ENCODE data around the gene SLC6A7.
A peak's percentile ranks its signal among the peaks of the same experiment; 100 is the strongest.

Gene SLC6A7

DNA sequence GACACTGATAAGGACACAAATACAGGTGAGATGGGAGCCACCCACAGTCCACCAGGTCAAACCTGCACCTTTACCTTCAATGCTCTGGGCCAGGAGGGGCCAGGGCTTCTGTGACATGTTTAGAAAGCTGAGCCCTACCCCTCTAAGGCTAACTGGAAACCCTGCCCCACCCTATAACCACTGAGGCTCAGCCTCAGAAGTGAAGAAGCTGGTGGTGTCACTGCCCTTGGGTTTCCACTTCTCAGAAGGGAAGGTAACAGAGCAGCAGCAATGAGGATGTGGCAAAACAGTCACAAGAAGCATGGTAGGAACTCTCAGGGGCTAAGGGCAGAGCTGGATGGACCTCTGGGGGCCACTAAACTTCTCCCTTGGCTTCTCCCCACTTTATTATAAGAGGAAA is 40.2 kb upstream of the SLC6A7 start:
- CTCF ChIA-PET: interaction anchor here (0.7 to 2.9 kb wide), 3 partner anchors 11 to 19 kb away, joined by 3 to 9 read pairs (median 3); no protein-coding TSS in a partner anchor
- Mint-ChIP-seq H3K36me3 (no peaks in the 10 kb centered on the region), H3K9me3 (no peaks in the 10 kb centered on the region), H3K27ac (peak overlapping the region; percentile 92), H3K4me1 (peaks cover 38% of the 10 kb centered on the region), H3K4me3 (peak overlapping the region; percentile 37), H3K27me3 (peaks cover 35% of the 10 kb centered on the region)
- peak; percentile 49 for DNase-seq

DNA sequence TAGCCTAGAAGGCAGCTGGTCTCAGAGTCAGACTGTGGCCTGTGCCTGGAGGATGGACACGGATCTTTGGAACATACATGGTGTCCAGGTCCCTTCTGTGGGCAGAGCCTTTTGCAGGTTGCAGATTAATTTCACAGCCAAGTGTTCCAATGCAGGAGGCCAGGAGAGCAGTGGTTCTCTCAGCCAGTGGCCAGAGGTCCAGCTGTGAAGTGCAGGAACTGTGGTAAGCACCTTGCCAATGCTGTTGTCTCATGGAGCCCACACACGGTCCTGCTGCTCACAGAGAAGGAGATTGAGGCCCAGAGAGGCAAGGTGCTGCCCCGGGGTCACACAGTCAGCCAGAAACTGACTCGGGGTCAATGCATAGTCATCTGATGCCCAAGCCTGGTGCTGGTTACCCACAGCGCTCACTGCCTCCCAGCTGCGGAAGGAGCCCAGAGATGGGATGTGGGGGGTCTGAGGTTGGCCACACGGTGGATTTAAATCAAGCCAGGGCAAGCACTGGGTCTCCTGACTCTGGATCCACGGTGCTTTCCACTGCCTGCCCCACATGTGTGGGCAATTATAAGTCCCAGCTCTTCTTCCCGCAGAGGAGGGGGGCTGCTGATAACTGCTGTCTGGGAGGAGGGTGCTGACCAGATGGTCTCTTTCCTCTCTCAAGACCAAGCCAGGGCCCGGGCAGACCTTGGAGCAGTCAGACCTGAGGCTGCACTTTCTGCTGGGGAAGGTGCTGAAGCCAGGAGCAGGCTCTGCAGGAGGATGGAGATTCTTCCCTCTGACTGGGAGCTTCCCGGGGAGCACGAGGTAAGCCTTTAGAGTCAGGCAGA is 37.0 kb upstream of the SLC6A7 start:
- DNase-seq: no peak
- Mint-ChIP-seq H3K9me3 (no peaks in the 10 kb centered on the region), H3K4me3 (no peak overlapping the region), H3K4me1 (peaks cover 43% of the 10 kb centered on the region), H3K36me3 (no peaks in the 10 kb centered on the region), H3K27ac (no peak overlapping the region), H3K27me3 (peaks cover 64% of the 10 kb centered on the region)
- CTCF ChIA-PET: interaction anchor here (1.0 kb wide), 1 partner anchor 9 kb away, joined by 3 read pairs; no protein-coding TSS in a partner anchor

DNA sequence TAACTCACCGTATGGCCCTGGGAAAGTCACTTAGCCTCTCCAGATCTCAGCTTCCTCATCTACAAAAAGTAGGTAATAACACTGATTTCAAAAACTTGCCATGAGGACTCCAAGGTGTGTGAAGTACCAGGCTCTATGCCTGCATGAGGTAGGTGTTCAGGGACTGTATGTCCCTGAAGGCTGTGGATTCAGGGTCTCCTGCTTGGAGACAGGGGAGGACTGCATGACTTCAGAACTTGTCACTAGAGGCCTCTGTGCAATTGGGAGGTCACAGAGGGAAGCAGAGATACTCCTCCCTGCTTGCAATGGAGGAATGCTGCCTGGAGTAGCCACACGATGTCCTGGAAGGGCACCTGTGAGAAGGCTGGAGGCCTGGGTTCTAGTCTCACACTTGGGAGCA is 36.4 kb upstream of the SLC6A7 start:
- peaks cover 39% of the 10 kb centered on the region for H3K4me1 Mint-ChIP-seq
- CTCF ChIA-PET: interaction anchor here (1.0 to 1.2 kb wide), 2 partner anchors 9 to 10 kb away, joined by 3 read pairs; no protein-coding TSS in a partner anchor

DNA sequence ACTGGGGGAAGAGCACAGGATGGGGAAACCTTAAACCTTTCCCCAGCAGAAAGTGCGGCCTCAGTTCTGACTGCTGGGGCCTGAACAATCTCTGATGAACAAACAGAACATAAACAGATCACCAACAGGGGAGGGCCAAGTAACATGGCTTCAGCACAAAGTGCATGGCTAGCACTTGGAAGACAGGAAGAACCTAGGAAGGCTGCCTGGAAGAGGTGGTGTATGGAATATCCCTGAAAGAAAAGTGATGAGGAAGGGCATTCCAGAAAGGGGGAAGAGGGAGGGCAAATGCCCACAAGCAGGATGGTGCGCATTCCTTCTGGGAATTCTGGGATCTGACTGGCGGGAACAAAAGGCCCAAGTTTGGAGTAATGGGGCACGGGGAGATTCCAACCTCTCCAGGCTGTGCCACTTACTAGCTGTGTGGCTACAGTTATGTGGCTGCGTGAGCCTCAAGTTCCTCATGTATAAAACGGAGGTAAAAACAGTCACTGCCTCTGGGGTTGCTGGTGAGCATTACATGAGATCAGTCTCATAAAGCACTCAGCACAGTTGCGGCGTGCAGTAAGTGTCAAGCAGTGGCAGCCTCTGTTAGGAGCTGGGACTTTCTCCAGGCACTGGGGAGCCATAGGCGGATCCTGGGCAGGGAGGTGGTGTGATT is 35.8 kb upstream of the SLC6A7 start:
- Mint-ChIP-seq H3K36me3 (no peaks in the 10 kb centered on the region), H3K4me1 (peaks cover 33% of the 10 kb centered on the region), H3K9me3 (no peaks in the 10 kb centered on the region), H3K4me3 (peak overlapping the region; percentile 29), H3K27me3 (peaks cover 70% of the 10 kb centered on the region), H3K27ac (no peak overlapping the region)
- no peak for DNase-seq
- CTCF ChIA-PET: interaction anchor here (1.2 kb wide), 1 partner anchor 11 kb away, joined by 3 read pairs; no protein-coding TSS in a partner anchor

More for the DNA sequence above, 36.4 kb upstream of the SLC6A7 start:
- Mint-ChIP-seq H3K9me3 (no peaks in the 10 kb centered on the region), H3K27me3 (peaks cover 69% of the 10 kb centered on the region), H3K36me3 (no peaks in the 10 kb centered on the region), H3K4me3 (no peak overlapping the region), H3K27ac (no peak overlapping the region)
- DNase-seq: no peak

DNA sequence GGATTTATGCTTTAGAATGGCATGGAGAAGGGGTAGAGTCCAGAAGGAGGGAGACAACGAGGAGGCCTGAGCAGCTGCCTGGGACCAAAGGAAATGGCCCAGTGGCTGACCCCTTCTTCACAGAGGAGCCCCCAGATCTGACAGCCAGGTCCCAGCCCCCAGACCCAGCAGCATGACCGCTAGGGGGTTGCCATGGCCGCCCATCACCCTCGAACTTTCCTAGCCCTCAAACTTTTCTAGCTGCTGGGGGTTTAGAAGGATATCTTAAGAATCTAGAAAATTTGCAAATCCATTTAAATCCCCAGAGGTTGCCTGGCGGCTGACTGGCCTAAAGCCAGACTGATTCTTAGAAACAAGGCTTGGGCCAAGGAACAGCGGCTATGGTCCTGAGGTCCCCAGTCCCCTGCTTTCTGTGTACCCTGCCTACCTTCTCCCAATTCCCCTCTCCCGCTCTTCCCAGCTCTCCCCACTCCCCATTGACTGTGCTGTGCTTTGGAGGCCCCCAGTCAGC is 35.2 kb upstream of the SLC6A7 start:
- H3K9me3 Mint-ChIP-seq: no peaks in the 10 kb centered on the region
- no peak overlapping the region for H3K27ac Mint-ChIP-seq
- DNase-seq: no peak
- no peaks in the 10 kb centered on the region for H3K36me3 Mint-ChIP-seq
- peak overlapping the region; percentile 41 for H3K4me3 Mint-ChIP-seq
- CTCF ChIA-PET: interaction anchor here (1.2 kb wide), 2 partner anchors 12 to 64 kb away, joined by 3 read pairs; no protein-coding TSS in a partner anchor
- peaks cover 70% of the 10 kb centered on the region for H3K27me3 Mint-ChIP-seq
- peaks cover 27% of the 10 kb centered on the region for H3K4me1 Mint-ChIP-seq

DNA sequence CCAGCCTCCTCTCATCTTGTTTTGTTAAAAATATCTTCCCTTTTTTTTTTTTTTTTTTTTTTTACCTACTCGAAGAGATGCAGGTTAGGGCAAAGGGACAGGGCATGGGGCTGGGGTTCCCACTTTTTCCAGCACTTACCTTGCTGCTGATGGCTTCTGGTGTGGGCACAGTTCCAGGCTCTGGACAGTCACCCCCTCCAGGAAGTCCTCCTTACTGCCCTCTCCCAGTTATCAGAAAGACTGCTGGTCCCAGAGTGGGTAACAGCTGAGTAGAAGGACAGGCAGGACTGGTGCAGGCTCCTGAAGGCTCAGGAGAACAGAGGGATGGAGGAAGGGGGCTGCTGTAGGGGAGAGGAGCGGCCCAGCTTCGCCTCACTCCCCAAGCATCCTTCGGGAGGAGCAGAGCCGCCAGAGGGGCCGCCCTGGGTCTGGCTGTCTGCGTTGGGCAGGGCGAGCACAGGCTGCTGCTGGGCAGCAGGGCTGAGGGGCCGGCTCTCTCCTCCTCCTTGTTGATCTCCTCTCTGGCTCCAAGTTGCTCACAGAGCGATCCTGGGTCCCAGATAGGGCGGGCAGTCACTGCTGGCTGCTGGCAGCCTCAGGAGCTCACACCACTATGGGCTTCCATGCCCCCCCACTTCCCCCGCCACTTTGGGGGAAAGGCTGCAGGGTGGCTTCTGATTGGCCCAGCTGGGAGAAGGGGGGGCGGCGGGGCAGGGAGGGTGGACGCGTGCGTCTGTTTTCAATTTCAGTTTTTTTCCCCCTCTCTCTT is 34.4 kb upstream of the SLC6A7 start, which contains the start of gene PDGFRB:
Gene PDGFRB, minus strand, starts transcription at position 588 of the 769 bp plus-strand sequence. CDS start 18,798 bp downstream, outside the sequence.
- Mint-ChIP-seq H3K9me3 (no peaks in the 10 kb centered on the region), H3K4me1 (peaks cover 21% of the 10 kb centered on the region), H3K4me3 (peak within 1 kb of the TSS; percentile 56), H3K27me3 (peaks cover 70% of the 10 kb centered on the region), H3K27ac (no peak within 1 kb of the TSS), H3K36me3 (no peaks in the 10 kb centered on the region)
- CTCF ChIA-PET: interaction anchor here (1.2 kb wide), 1 partner anchor 63 kb away, joined by 3 read pairs; no protein-coding TSS in a partner anchor
- peak; percentile 59 for DNase-seq

DNA sequence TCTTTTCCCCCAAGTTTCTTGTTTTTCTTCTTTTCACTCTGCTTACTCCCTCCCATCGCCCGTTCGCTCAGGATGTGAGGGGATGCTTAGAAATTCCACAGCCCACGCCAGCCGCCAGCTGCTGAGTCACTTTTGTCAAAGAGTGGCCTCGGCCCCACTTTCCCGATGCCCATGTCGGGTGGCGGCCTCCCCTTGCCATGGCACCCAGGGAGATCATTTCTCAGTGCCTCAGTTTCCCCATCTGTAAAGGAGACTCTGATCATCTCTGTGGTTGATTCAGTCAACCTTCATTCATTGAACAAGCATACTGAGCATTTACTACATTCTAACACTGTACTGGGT is 33.9 kb upstream of the SLC6A7 start:
- H3K27ac Mint-ChIP-seq: no peak overlapping the region
- no peak for DNase-seq
- H3K4me3 Mint-ChIP-seq: peak overlapping the region; percentile 56
- H3K36me3 Mint-ChIP-seq: no peaks in the 10 kb centered on the region
- peaks cover 70% of the 10 kb centered on the region for H3K27me3 Mint-ChIP-seq
- H3K9me3 Mint-ChIP-seq: no peaks in the 10 kb centered on the region
- peaks cover 16% of the 10 kb centered on the region for H3K4me1 Mint-ChIP-seq
- CTCF ChIA-PET: interaction anchor here (1.2 kb wide), 1 partner anchor 63 kb away, joined by 3 read pairs; no protein-coding TSS in a partner anchor

DNA sequence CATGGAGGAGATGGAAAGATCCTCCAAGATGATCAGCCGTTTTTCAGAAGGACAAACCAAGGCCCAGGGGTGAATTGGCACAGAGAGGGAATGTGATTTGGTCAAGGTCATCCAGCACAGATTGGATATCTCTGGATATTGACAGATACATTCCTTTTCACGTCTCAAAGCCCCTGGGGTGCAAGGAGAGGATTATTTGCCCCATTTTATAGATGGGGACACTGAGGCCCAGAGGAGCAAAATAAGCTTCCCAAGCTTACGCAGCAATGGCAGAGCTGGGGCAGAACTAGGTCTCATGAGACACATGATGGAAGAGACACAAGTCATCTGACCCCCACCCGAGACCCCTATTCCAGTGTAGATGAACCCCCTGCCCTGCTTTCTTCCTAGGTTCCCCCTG is 33.3 kb upstream of the SLC6A7 start:
- CTCF ChIA-PET: no interaction called here
- H3K36me3 Mint-ChIP-seq: no peaks in the 10 kb centered on the region
- H3K27me3 Mint-ChIP-seq: peaks cover 73% of the 10 kb centered on the region
- no peaks in the 10 kb centered on the region for H3K9me3 Mint-ChIP-seq
- no peak for DNase-seq
- no peak overlapping the region for H3K4me3 Mint-ChIP-seq
- H3K27ac Mint-ChIP-seq: no peak overlapping the region
- H3K4me1 Mint-ChIP-seq: peaks cover 14% of the 10 kb centered on the region

DNA sequence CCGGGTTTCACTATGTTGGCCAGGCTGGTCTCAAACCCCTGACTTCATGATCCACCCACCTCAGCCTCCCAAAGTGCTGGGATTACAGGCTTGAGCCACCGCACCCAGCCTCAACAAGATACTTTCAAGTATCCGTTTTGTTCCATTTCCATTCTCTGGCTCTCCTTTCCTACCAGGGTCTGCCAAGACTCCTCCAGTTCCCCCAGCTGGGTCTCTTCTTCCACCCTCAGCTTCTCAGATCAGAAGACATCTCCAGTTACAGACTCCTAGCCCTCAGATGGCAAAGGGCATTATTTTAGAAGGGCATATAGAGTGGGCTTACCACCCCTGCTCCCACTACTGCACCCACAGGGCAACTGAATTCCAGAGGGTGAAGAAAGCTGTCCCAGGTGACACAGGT is 32.7 kb upstream of the SLC6A7 start:
- H3K36me3 Mint-ChIP-seq: no peaks in the 10 kb centered on the region
- H3K27me3 Mint-ChIP-seq: peaks cover 75% of the 10 kb centered on the region
- peaks cover 14% of the 10 kb centered on the region for H3K4me1 Mint-ChIP-seq
- no peak overlapping the region for H3K27ac Mint-ChIP-seq
- DNase-seq: no peak
- CTCF ChIA-PET: no interaction called here
- no peaks in the 10 kb centered on the region for H3K9me3 Mint-ChIP-seq
- H3K4me3 Mint-ChIP-seq: no peak overlapping the region

DNA sequence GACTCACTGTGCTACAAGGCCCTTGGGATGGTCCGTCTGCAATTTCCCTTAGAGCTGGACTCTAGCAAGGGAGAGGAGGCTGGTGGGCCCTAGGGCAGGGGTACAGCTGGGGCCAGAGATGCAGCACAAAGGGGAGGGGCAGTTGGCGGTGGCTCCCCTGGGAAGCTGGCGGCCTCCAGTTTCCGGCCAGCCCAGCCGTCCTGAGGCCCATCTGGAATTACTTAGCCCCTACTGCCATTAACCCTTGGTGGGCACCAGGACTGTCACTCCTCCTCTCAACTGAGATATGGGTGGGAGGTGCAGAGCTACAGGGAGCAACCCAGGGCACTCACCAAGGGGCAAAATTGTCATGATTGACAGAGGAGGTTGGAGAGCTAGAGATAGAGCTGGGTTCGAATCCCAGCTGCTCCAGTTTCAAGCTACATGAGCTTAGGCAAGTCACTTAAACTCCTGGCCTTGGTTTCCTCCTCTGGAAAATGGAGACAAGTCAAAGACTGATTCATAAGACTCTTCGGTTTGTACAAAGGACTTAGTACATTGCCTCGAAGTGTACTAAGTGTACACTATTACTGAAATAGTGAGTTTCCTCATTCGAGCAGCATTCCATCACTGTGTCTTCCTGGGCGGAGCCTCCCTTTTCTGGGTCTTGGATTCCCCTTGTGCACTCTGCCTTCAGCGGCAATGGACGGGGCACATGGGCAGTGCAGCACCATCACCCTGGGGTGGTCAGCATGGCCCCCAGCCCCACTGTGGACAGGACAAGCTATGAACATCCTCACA is 31.5 kb upstream of the SLC6A7 start:
- peaks cover 70% of the 10 kb centered on the region for H3K27me3 Mint-ChIP-seq
- no peak overlapping the region for H3K4me3 Mint-ChIP-seq
- H3K4me1 Mint-ChIP-seq: peaks cover 14% of the 10 kb centered on the region
- no peak overlapping the region for H3K27ac Mint-ChIP-seq
- CTCF ChIA-PET: interaction anchor here (1.0 to 2.1 kb wide), 5 partner anchors 17 to 60 kb away, joined by 3 to 10 read pairs (median 5); no protein-coding TSS in a partner anchor
- H3K36me3 Mint-ChIP-seq: no peaks in the 10 kb centered on the region
- no peak for DNase-seq
- H3K9me3 Mint-ChIP-seq: no peaks in the 10 kb centered on the region

DNA sequence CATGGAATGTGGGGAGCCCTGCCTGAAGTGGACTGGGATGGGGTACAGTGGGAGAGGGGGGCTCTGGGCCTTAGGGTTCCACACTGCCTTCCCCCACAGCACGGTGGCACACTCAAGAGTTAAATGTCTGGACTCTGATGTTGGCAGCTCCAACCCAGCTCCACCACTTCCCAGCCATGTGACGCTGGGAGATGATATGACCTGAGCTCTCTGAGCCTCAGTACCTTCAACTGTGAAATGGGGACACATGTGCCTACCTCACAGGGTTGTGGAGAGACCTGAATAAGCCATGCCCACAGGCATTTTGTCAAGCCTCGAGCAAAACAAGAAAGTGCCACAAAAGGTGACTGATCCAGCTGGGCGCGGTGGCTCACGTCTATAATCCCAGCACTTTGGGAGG is 30.8 kb upstream of the SLC6A7 start:
- peaks cover 13% of the 10 kb centered on the region for H3K4me1 Mint-ChIP-seq
- no peak for DNase-seq
- CTCF ChIA-PET: interaction anchor here (0.9 to 2.1 kb wide), 6 partner anchors 17 to 59 kb away, joined by 3 to 10 read pairs (median 5); no protein-coding TSS in a partner anchor
- H3K27ac Mint-ChIP-seq: no peak overlapping the region
- H3K4me3 Mint-ChIP-seq: no peak overlapping the region
- H3K9me3 Mint-ChIP-seq: no peaks in the 10 kb centered on the region
- no peaks in the 10 kb centered on the region for H3K36me3 Mint-ChIP-seq
- H3K27me3 Mint-ChIP-seq: peaks cover 63% of the 10 kb centered on the region

DNA sequence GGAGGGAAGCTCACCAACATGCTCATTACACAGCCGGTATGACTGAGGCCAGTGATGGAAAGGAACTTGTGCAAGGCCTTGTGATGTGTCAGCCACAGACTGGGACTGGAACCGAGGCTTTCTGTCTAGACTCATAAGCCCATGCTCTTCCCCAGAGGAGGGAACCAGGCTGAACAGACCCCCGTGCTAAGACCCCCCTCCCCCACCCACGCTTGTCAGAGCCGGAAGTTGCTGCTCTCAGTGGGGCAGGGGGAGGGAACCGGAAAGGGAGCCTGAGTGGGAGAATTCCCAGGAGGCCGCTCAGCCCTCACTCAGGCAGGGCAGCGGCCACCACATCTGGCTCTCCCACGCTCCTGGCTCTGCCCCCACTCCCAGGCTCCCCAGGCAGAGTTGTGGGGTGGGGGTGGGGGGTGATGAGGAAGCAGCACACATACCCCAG is 30.1 kb upstream of the SLC6A7 start:
- DNase-seq: no peak
- Mint-ChIP-seq H3K4me3 (no peak overlapping the region), H3K27ac (no peak overlapping the region), H3K27me3 (peaks cover 62% of the 10 kb centered on the region), H3K4me1 (peaks cover 8% of the 10 kb centered on the region), H3K36me3 (no peaks in the 10 kb centered on the region), H3K9me3 (no peaks in the 10 kb centered on the region)
- CTCF ChIA-PET: interaction anchor here (0.9 to 2.1 kb wide), 6 partner anchors 9 to 58 kb away, joined by 3 to 10 read pairs (median 5); no protein-coding TSS in a partner anchor
